AG09319 (cell line): ENCODE data around the gene NEUROD6.

Experiments used
- DNase-seq: peaks from one replicate; pipeline ENCODE4 v3.0.0-alpha.2; 2010; ENCODE audit warnings: low read depth; ENCODE audit errors: extremely low read depth
- TF ChIP-seq, protein P1 (sequence below): IDR thresholded peaks from 2 replicates; pipeline ENCODE4 v1.5.1; 2011; ENCODE audit warnings: low read depth, mild to moderate bottlenecking, inconsistent platforms, low read length, moderate library complexity

NEUROD6 gene

DNA sequence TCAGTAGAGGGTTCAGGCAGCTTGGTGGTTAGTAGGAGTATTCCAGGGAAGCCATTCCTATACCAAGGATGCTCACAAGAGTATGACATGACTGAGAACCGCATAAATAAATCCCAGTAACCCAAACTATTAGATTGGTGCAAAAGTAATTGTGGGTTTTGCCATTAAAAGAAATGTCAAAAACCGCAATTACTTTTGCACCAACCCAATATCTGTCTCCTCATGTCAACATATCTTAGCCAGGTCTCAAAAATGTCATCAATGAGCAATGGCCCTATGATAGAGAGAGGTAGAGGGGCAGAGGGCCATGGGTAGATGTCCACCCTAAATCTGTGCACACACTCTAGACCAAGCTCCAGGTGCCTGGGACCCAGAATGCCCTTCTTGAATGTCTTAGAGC, 23.6 kb downstream of the NEUROD6 start:
- no peak for DNase-seq
- TF ChIP-seq, protein P1, sequence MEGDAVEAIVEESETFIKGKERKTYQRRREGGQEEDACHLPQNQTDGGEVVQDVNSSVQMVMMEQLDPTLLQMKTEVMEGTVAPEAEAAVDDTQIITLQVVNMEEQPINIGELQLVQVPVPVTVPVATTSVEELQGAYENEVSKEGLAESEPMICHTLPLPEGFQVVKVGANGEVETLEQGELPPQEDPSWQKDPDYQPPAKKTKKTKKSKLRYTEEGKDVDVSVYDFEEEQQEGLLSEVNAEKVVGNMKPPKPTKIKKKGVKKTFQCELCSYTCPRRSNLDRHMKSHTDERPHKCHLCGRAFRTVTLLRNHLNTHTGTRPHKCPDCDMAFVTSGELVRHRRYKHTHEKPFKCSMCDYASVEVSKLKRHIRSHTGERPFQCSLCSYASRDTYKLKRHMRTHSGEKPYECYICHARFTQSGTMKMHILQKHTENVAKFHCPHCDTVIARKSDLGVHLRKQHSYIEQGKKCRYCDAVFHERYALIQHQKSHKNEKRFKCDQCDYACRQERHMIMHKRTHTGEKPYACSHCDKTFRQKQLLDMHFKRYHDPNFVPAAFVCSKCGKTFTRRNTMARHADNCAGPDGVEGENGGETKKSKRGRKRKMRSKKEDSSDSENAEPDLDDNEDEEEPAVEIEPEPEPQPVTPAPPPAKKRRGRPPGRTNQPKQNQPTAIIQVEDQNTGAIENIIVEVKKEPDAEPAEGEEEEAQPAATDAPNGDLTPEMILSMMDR = no peak

GRCh38 chr7:31315758-31316157, 24.8 kb downstream of the NEUROD6 start:
- no peak for DNase-seq
- TF ChIP-seq, protein P1 = no peak

DNA sequence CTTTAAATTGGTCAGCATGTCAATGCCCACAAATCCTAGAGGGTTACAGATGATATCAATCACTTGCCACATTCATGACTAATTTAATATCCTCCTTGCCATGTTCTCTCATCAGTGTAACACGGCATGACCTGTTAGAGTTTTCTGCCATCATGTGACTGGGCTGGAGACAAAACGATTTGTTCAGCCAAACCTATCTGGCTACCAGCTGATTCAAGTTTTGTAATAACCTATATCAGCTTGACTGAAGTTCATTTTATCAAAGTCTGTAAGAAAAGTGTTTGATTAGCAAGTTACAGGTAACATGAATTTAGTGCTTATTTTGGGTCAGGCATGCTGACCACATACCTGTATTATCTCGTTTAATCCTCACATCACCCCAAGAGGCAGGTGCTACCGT, 25.7 kb downstream of the NEUROD6 start:
- DNase-seq = no peak
- TF ChIP-seq, protein P1 = no peak

DNA sequence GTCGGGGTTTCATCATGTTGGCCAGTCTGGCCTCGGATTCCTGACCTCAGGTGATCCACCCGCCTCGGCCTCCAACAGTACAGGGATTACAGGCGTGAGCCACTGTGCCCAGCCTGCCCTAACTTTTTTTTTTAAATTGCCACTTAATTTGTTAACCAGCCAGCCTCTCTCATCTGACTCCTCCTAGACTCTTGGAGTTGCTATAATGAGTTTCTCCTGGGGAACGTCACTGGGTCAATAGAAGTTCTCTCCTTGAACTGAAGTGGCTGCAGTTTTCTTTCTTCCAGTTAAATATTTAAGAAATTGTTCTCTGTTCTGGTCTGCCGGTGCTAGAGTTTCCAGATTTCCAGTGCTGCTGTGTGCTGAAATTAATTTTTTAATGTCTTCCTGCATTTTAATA, 27.6 kb downstream of the NEUROD6 start:
- no peak for DNase-seq
- TF ChIP-seq, protein P1 = no peak

DNA sequence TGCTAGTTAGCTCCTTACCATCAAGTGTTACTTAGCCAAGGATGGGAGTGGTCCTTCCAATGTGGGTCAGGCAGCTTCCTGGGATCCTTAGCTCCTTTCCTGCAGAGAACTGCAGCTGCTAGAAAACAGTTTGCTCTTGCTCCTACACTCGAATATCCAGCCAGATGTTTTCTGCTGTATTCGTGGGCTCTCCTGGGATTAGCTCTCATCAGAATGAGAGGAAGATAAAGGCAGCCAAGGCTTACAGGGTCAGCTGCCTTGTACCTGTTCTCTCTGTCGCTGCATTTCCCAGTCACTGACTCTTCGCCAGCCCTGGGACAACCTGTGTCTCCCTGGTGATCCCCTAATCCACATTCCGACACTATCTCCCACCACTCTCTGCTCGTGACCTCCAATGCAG, 29.0 kb downstream of the NEUROD6 start:
- no peak for DNase-seq
- TF ChIP-seq, protein P1 = no peak

DNA sequence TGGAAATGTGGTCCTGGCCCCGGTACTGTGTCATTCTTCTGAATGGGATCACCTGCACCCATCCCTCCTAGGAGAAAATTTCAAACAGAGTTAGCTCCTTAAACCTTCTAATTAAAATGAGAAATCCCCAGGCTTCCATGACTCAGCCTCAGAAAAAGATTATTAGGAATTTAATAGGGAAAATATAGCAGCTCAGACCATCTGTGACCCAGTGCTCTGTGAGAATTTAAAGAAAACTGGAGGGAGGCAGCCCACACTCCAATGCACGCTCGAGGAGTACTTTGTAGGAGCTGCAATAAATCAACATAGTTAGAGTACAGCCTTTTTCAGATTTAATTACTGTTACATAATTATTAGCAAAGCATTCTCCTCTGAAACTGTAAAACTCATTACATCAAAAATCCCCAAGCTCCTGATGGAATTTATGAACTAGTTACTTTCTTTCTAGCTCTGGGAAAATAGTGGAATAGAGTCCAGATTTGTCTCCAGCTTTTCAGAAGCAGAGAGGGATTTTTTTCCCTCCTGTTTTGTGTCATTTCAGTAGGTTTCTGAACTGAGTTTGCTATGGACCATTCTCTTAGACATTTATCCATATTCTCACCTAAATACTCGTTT, 30.1 kb downstream of the NEUROD6 start:
- no peak for DNase-seq

GRCh38 chr7:31309407-31309806, 31.1 kb downstream of the NEUROD6 start:
- TF ChIP-seq, protein P1 = no peak
- no peak for DNase-seq

More for the DNA sequence above, 30.1 kb downstream of the NEUROD6 start:
- TF ChIP-seq, protein P1 = no peak
